Stimulated activated CD8-positive, alpha-beta memory T cell treated with anti-CD3 and anti-CD28 coated beads, Interleukin-7, amount 100 ng/mL, for 48 hours (primary cell): ENCODE results near the gene EZH1.
"Not testable (repeated sequence)": the region's sequence is repeated elsewhere in the genome, so short reads cannot be mapped to it uniquely, and the experiment has no call there.

ENCODE experiments used
- DNase-seq, 2 donors: peaks; one replicate each; pipeline ENCODE4 v3.0.0-alpha.2; 2020; ENCODE audit warnings: low read depth in 1 of 2; ENCODE audit errors: extremely low read depth in 1 of 2

The EZH1 gene

GRCh38 chr17:42673266-42673884, 71.5 kb downstream of the EZH1 start:
- DNase-seq = no peak

- no peak for DNase-seq
These were observed 72.8 kb downstream of the EZH1 start for GRCh38 chr17:42672038-42672437.

- DNase-seq = no peak
These were observed 73.8 kb downstream of the EZH1 start for GRCh38 chr17:42670789-42671657.

- no peak for DNase-seq
These were observed 74.7 kb downstream of the EZH1 start for GRCh38 chr17:42669977-42670788.

- DNase-seq = no peak
These were observed 75.2 kb downstream of the EZH1 start for GRCh38 chr17:42669705-42669976.

- DNase-seq = no peak
These were observed 77.5 kb downstream of the EZH1 start for GRCh38 chr17:42667088-42667951.

- DNase-seq = not testable (repeated sequence)
These were observed 78.7 kb downstream of the EZH1 start for GRCh38 chr17:42666126-42666525.

GRCh38 chr17:42665581-42666001, 79.2 kb downstream of the EZH1 start:
- DNase-seq = no peak

- DNase-seq = no peak
These were observed 84.0 kb downstream of the EZH1 start for GRCh38 chr17:42660692-42661345.

- not testable (repeated sequence) for DNase-seq
These were observed 84.9 kb downstream of the EZH1 start for GRCh38 chr17:42659932-42660274.

GRCh38 chr17:42659079-42659931, 85.5 kb downstream of the EZH1 start, which contains the start of gene TUBG2:
Gene TUBG2, plus strand, starts transcription at chr17:42659284. Its CDS starts 220 bp downstream, at chr17:42659504.
- DNase-seq = peak; percentile 68 to 71

GRCh38 chr17:42657824-42658588, 86.8 kb downstream of the EZH1 start:
- no peak for DNase-seq

GRCh38 chr17:42655528-42655927, 89.3 kb downstream of the EZH1 start:
- no peak for DNase-seq

GRCh38 chr17:42653179-42654124, 91.4 kb downstream of the EZH1 start:
- no peak for DNase-seq

- no peak for DNase-seq
These were observed 93.4 kb downstream of the EZH1 start for GRCh38 chr17:42651392-42651791.
